Activated CD4-positive, alpha-beta T cell treated with anti-CD3 and anti-CD28 coated beads, Interleukin-2, Interleukin-4, amounts not matched to agents 100 ng/mL and 50 ng/mL, durations not matched to agents 16 hours and 8 hours (primary cell): ENCODE results near the gene ZNF672.
"Not testable (repeated sequence)": the region's sequence is repeated elsewhere in the genome, so short reads cannot be mapped to it uniquely, and the experiment has no call there.

ENCODE experiments used
- DNase-seq: peaks from one replicate; pipeline ENCODE4 v3.0.0-alpha.2; 2020; ENCODE audit warnings: low spot score

ZNF672 gene

GRCh38 chr1:248837781-248838356, at the start of gene ZNF672:
Gene ZNF672, plus strand, starts transcription at chr1:248838224. Its CDS starts 9,051 bp downstream, at chr1:248847275.
- DNase-seq: peak; percentile 96

GRCh38 chr1:248788327-248788726, 49.7 kb upstream of the ZNF672 start:
- DNase-seq: no peak

- not testable (repeated sequence) for DNase-seq
These were observed 48.7 kb upstream of the ZNF672 start for GRCh38 chr1:248789337-248789736.

DNA sequence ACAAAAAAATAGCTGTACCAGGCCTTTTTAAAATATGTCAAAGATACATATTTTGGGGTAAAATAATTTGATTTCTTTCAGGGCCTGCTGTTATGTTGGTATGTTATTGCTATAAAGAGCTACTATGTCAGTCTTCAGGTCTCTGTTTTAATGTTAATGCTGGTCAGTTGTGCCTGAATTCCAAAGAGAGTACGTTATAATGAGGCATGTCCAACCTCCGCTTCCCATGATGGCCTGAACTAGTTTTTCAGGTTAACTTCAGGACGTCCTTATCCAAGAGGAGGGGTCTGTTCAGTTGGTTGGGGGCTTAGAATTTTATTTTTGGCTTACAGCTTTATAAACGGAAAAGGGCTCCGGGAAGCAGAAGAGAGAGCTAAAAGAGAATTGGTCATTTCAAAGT, 47.6 kb upstream of the ZNF672 start:
- no peak for DNase-seq

- DNase-seq: no peak
These were observed 47.0 kb upstream of the ZNF672 start for GRCh38 chr1:248791010-248791409.

GRCh38 chr1:248792342-248792741, 45.7 kb upstream of the ZNF672 start:
- no peak for DNase-seq

GRCh38 chr1:248793592-248793991, 44.4 kb upstream of the ZNF672 start:
- DNase-seq: peak; percentile 87

GRCh38 chr1:248794663-248795062, 43.4 kb upstream of the ZNF672 start:
- not testable (repeated sequence) for DNase-seq

GRCh38 chr1:248798791-248799190, 39.2 kb upstream of the ZNF672 start:
- no peak for DNase-seq

DNA sequence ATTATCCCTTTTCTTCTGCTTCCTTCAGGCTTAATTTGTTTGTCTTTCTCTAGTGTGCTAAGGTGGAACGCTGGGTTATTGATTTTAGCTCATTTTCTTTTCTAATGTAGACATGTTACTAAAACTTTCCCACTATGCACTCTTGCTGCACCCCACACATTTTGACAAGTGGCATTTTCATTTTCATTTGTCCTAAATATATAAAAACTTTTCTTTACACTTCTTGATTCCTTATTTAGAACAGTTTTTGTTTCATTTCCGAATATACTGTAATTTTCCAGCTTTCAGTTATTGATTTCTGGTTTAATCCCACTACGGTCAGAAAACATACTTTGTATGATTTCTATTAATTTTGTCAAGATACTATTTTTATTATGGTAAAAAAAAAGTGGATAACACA, 37.6 kb upstream of the ZNF672 start:
- no peak for DNase-seq

GRCh38 chr1:248802454-248802853, 35.6 kb upstream of the ZNF672 start:
- no peak for DNase-seq

- not testable (repeated sequence) for DNase-seq
These were observed 34.5 kb upstream of the ZNF672 start for GRCh38 chr1:248803501-248803900.

- no peak for DNase-seq
These were observed 33.0 kb upstream of the ZNF672 start for GRCh38 chr1:248804771-248805681.

DNA sequence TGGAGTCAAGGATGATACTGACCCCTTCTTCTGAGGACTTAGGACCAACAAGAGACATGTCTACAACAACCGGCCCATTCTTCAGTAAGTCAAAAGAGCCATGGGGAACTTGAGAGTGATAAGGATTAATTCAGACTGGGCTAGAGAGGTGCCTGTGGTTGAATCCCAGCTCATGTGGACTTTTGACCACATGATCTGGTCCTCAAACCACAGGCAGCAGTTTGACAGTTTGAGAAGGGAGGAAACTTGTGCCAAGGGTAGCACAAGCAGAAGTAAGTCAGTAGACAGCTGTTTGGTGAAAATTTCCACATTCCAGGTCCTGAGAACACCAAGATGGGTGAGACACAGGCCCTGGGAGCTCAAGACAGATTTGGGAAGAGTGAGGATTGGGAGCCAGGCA, 32.1 kb upstream of the ZNF672 start:
- DNase-seq: no peak

DNA sequence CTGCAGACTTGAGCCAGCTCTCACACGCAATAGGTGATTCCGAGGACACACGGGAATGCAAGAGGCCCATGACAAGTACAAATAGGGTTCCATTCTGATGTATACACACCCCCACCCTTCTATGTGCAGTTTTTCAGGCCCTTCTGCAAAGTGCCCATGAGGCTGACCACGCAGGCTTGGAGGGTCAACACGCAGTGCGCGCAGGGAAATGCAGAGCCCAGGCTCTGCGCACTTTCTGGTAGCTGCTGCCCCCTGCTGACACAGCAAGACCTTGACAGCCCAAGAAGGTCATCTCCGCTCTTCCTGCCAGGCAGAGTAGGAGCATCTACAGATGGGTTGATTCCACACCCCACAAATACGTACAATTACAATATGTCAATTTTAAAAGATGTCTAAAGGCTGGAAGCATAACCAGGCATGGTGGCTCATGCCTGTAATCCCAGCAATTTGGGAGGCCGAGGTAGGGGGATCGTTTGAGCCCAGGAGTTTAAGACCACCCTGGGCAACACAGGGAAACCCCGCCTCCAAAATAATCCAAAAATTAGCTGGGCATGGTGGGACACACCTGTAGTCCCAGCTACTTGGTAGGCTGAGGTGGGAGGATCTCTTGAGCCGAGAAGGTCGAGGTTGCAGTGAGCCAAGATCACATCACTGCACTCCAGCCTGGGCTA, 30.8 kb upstream of the ZNF672 start:
- peak; percentile 64 for DNase-seq

GRCh38 chr1:248808876-248809275, 29.1 kb upstream of the ZNF672 start:
- DNase-seq: no peak

DNA sequence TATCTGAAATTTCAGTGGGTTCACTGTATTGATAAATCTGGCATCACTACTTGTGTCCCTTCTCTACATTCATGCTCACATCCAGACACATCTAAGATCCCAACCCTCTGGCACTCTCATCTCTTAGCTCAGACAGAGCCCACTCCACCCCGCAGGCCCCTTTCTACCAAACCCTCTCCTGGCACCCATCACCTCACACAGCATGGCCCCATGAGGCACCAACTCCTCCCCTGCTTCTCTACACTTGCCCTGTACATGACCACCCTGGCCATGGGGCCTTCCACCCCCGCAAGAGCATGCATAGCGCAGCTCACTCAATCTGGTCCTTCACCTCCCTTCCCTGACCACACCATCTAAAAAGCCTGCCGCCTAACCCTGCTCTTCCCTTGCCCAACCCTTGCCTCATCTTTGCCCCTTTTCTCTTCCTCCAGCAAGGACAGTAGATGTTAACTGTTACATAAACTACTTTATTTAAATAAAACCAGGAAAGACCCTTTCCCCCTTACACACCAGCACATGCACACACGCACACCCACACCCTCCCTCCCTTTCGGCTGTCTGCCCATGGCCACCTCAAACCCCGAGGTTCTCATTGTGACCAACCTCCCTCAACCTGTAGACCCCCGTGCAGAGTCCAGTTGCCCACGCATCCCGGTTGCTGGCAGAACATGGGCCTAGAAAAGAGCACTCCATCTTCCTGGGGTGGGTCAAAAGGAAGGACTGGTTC, 27.9 kb upstream of the ZNF672 start:
- DNase-seq: no peak

GRCh38 chr1:248810727-248811513, 27.1 kb upstream of the ZNF672 start:
- no peak for DNase-seq

DNA sequence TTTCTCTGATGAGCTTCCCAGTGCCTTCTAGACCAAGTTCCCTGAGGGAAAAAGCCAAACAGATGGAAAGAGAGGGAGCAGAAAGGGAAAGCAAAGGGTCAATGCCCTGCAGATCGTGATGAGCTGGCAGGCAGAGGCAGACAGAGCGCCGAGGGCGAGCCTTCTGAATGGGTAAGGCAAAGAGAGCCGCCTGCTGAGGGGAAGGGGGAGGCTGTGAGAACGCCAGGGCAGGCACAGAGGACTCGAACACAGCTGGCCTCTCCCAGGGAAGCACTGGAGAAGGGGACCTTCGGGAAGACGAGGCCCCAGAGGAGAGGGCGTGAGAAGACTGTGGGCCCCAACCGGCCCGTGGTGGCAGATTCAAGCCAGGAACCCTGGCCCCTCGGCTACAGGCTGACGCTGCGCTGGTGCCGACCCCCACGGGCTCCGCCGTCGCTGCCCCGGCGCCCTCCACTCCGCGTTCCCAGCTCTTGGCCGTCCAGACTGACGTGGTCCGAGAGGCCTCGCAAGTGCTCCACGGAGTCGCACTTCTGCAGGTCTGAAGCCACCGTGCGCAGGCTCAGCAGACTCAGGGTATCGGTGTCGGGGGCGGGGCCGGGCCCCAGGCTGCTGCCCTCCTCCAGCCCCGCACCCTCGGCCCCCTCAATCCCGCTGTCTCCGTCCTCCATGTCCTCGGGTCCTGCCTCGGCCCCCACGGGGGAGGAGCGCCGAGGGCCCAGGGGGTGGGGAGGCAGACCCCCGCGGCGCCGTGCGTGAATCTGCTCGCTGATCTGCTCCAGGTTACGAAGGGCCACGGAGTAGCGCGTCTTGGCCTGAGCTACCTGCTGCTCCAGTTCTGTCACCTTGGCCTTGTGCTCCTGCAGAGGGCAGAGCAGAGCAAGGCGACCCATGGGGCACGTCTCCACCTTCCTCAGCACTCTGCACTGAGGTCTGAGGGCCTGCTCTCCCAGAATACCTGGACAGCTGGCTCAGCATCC, 26.2 kb upstream of the ZNF672 start:
- DNase-seq: no peak

DNA sequence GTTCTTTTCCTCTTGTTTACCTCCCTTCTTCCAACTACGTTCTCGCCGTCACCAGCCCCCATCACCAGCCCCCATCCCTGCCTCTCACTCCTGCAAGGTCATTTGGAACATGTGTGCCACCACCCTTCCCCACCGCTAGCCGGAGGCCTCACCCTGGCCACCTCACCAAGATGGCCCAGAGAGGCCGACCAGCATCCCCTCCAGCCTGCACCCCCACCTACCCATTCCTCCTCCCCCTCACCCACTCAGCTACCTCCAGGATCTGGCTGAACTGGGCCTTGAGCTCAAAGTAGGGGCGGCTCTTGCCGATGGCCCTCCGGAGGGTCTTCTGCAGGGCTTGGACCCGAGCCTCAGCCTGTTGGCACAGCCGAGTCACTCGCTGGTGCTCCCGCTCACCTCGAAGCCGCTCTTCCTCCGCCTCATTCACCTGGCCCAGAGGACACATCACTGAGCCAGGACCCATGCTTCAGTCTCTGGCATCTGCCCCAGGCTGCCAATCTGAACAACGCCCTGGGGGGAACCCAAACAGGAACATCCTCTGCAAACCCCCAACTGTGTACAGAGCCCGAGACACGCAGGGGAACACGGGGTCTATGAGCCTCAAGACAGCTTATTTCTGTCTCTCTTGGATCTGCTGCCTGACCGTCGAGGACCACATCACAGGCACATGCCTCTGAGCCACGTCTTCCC, 25.1 kb upstream of the ZNF672 start:
- DNase-seq: no peak
